ENCODE data around the gene MED25.

- TF ChIP-seq POLR2AphosphoS5 (IDR thresholded peaks at IDR 0.05; ENCODE audit: low read depth, low read length) (no peak), REST (IDR thresholded peaks at IDR 0.05; ENCODE audit: insufficient read depth in 1 of 2, low read depth in 2 of 2, low read length in 2 of 2) (no peak), SIN3A (IDR thresholded peaks at IDR 0.05; ENCODE audit: borderline replicate concordance, insufficient read depth, low read length) (no peak), TAF1 (IDR thresholded peaks at IDR 0.05; ENCODE audit: borderline replicate concordance, insufficient read depth, low read length) (no peak), FOXP2 (optimal IDR thresholded peaks at IDR 0.05; ENCODE audit: borderline replicate concordance, extremely low read depth, extremely low read length, insufficient read depth) (no peak)
These were observed 46.4 kb upstream of the MED25 start for GRCh38 chr19:49771674-49772139.

All from PFSK-1 (cell line).